ENCODE results near the gene PIGP. TPM values are rescaled to one million over a fixed set of nuclear protein-coding genes. Genes with fewer than 3 reads are reported as not detected.

PIGP gene
- total RNA-seq, 1 donor from 2014 or later, result 16.1 TPM

DNA sequence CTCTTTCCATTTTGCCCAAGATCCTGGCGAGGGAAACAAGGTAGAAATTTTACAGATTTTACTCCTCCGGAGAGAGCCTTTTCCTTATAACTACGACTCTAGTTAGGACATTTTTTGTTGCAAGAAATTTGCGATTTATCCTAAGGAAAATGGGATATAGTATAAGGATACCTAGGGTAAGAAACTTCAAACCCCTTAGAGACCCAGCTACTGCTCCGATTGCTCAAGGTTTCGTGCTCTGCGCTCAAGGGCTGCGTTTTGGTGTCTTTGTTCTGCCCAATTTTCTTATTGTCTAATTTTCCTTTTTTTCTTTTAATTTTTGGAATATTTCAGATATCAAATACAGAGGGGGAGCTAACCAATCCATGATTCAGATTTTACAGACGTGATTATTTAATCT is 1.7 kb upstream of the PIGP start:
- Mint-ChIP-seq H3K4me1 (peaks cover 59% of the 10 kb centered on the region), H3K4me3 (peak overlapping the region; percentile 97), H3K27ac (ENCODE audit: unreplicated experiment) (peak overlapping the region; percentile 97), H3K36me3 (ENCODE audit: low read depth) (peaks cover 4% of the 10 kb centered on the region), H3K9me3 (peaks cover 4% of the 10 kb centered on the region), H3K27me3 (ENCODE audit: low read depth) (no peaks in the 10 kb centered on the region)
- TF ChIP-seq, protein P1, sequence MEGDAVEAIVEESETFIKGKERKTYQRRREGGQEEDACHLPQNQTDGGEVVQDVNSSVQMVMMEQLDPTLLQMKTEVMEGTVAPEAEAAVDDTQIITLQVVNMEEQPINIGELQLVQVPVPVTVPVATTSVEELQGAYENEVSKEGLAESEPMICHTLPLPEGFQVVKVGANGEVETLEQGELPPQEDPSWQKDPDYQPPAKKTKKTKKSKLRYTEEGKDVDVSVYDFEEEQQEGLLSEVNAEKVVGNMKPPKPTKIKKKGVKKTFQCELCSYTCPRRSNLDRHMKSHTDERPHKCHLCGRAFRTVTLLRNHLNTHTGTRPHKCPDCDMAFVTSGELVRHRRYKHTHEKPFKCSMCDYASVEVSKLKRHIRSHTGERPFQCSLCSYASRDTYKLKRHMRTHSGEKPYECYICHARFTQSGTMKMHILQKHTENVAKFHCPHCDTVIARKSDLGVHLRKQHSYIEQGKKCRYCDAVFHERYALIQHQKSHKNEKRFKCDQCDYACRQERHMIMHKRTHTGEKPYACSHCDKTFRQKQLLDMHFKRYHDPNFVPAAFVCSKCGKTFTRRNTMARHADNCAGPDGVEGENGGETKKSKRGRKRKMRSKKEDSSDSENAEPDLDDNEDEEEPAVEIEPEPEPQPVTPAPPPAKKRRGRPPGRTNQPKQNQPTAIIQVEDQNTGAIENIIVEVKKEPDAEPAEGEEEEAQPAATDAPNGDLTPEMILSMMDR (conservative IDR thresholded peaks at IDR 0.05), result no peak
- no peak for DNase-seq (ENCODE audit: low read depth, low spot score)

DNA sequence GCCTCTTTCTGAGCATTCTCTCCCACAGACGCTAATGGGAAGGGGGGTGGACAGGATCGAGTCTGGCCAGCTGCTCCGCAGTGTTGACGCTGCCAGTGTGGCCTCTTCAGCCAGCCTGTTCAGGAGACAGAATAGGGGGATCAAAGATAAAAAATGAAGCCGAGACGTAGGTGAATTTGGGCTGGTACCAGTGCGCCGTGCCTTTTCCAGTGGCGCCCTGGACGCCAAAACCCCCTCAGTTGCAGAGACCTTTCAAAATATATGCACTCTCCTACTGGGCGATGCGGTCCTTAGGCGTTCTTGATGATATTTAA is 1.3 kb upstream of the PIGP start:
- peaks cover 57% of the 10 kb centered on the region for H3K4me1 Mint-ChIP-seq
- H3K9me3 Mint-ChIP-seq, result peaks cover 2% of the 10 kb centered on the region
- H3K27ac Mint-ChIP-seq (ENCODE audit: unreplicated experiment), result peak overlapping the region; percentile 97
- TF ChIP-seq, protein P1 (conservative IDR thresholded peaks at IDR 0.05), result no peak
- H3K36me3 Mint-ChIP-seq (ENCODE audit: low read depth), result peaks cover 3% of the 10 kb centered on the region
- H3K27me3 Mint-ChIP-seq (ENCODE audit: low read depth), result no peaks in the 10 kb centered on the region
- DNase-seq (ENCODE audit: low read depth, low spot score), result no peak
- H3K4me3 Mint-ChIP-seq, result peak overlapping the region; percentile 97

DNA sequence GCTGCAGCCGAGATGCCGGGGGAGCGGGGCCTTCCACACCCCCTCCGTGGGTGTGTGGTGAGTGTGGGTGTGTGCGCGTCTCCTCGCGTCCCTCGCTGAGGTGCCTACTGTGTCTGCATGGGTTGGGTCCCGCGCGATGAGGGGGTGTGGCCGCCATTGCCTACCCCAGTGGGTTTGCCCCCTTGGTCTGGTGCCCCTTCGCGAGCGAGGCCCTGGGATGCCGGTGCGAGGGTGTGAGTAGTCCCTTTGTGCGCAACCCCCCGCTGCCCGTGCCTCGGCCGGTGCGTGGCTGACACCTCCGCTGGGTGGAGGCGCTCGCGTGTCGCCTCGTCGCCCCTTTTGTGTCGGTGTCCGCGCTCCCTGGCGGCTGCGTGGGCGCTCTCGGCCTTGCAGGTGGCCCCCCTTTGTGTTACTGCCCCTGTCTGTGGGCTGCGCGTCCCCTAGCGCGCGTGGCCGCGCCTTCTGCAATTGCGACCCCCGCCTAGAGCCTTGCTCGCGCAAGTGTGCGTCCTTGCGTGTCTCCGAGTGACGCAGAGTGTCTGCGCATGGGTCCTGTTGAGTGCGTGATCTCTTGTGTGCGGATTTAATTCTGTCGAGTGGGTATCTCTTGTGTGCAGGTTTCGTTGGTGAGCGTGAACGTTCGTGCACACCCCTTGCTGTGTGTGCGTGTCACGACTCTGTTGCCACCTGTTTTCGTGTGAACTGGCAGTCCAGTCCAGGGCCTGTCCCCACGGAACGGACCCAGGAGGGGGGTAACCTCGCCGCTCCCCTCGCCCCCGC is 736 bp upstream of the PIGP start:
- peaks cover 55% of the 10 kb centered on the region for H3K4me1 Mint-ChIP-seq
- peak overlapping the region; percentile 97 for H3K4me3 Mint-ChIP-seq
- no peaks in the 10 kb centered on the region for H3K27me3 Mint-ChIP-seq (ENCODE audit: low read depth)
- no peak for DNase-seq (ENCODE audit: low read depth, low spot score)
- peaks cover 5% of the 10 kb centered on the region for H3K36me3 Mint-ChIP-seq (ENCODE audit: low read depth)
- TF ChIP-seq, protein P1 (conservative IDR thresholded peaks at IDR 0.05), result no peak
- no peaks in the 10 kb centered on the region for H3K9me3 Mint-ChIP-seq
- peak overlapping the region; percentile 97 for H3K27ac Mint-ChIP-seq (ENCODE audit: unreplicated experiment)

DNA sequence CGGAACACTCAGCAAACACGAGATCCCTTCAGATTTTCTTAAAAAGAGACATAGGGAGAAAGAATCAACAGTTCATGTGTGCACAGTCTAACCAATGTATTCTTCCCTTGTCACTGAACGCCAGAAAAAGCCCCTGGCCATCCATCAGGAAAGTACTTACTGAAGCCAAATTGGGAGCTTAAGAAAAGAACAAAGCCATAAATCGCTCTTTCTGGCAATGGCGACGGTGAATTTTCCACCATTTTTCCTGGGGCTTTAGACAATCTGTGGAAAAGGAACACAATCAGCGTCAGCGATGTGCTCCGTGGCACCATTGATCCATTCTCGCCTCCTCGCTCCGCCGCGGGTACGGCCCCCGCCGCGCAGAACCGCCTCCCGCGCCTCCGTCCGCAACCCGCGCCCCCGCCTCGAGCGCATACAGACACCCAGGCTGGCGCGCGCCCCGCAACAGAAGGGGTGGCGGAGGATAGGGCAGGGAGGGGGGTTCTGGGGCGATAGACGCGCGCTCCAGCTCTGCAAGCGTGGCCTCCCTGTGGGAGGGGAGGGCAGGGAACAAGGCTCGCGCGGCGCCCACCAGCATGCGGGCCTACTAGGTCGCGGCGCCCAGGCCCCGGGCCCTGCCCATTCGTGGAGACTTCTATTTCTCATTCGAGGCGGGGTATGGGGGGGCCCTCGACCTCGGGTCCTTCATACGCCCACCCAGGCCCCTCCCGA is 440 bp downstream of the PIGP start:
- TF ChIP-seq, protein P1 (conservative IDR thresholded peaks at IDR 0.05), result no peak
- peak overlapping the region; percentile 94 for H3K27ac Mint-ChIP-seq (ENCODE audit: unreplicated experiment)

DNA sequence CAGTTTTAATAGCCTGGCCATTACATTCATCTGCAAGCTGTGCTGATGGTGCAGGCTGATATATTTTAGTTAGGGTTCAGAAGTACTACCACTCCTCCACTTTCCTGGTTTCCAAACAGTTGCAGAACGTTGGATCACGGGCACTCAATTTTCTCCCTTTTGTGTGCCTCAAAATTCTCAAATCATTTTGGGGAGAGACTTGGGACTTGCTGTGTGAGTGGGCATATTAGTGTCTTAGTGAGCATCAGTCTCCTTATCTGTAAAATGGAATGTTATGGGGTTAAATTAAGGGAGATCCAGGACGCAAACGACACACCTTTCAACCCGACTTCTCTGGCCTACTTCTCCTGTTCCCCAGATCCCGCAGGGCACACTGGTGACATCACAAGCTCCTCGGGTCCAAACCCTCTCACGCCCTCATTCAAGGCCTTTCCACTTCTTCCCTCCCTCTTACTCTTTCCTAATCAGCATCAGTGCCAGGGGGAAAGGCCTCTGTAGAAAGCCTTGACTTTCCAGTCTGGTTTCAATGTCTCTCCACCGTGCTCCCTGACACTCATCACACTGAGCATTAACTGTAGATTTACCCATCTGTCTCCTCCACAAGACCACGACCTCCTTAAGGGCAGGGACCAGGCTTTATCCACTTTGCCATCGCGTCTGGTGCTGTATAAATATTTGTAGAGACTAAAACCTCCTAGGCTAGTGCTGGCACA is 1.2 kb downstream of the PIGP start:
- Mint-ChIP-seq H3K4me3 (peak overlapping the region; percentile 86), H3K4me1 (peaks cover 44% of the 10 kb centered on the region), H3K36me3 (ENCODE audit: low read depth) (peaks cover 8% of the 10 kb centered on the region), H3K9me3 (no peaks in the 10 kb centered on the region), H3K27me3 (ENCODE audit: low read depth) (no peaks in the 10 kb centered on the region), H3K27ac (ENCODE audit: unreplicated experiment) (peak overlapping the region; percentile 94)
- TF ChIP-seq, protein P1 (conservative IDR thresholded peaks at IDR 0.05), result no peak
- no peak for DNase-seq (ENCODE audit: low read depth, low spot score)

More for the DNA sequence above, 440 bp downstream of the PIGP start:
- peak overlapping the region; percentile 86 for H3K4me3 Mint-ChIP-seq
- H3K4me1 Mint-ChIP-seq, result peaks cover 47% of the 10 kb centered on the region
- DNase-seq (ENCODE audit: low read depth, low spot score), result no peak
- no peaks in the 10 kb centered on the region for H3K9me3 Mint-ChIP-seq
- H3K27me3 Mint-ChIP-seq (ENCODE audit: low read depth), result no peaks in the 10 kb centered on the region
- peaks cover 8% of the 10 kb centered on the region for H3K36me3 Mint-ChIP-seq (ENCODE audit: low read depth)
